Ramos (cell line): ENCODE data around the gene SLC9A9.

Experiments used
- in situ Hi-C: fragments of 300-500 bp; cut with MboI; formaldehyde crosslinking; loops from one replicate; pipeline ENCODE4 v1.14.3; 2022; ENCODE audit warnings: low sequenced_read_pairs; ENCODE audit not compliant: unreplicated experiment

The SLC9A9 gene

GRCh38 chr3:143654906-143655305 lies 193.4 kb downstream of the SLC9A9 start:
- in situ Hi-C loops: no loop called here

GRCh38 chr3:143653935-143654334 lies 194.3 kb downstream of the SLC9A9 start:
- in situ Hi-C loops: no loop called here

- in situ Hi-C loops: no loop called here
Observed at GRCh38 chr3:143653493-143653892, 194.8 kb downstream of the SLC9A9 start.

GRCh38 chr3:143652118-143652517 lies 196.2 kb downstream of the SLC9A9 start:
- in situ Hi-C loops: no loop called here

DNA sequence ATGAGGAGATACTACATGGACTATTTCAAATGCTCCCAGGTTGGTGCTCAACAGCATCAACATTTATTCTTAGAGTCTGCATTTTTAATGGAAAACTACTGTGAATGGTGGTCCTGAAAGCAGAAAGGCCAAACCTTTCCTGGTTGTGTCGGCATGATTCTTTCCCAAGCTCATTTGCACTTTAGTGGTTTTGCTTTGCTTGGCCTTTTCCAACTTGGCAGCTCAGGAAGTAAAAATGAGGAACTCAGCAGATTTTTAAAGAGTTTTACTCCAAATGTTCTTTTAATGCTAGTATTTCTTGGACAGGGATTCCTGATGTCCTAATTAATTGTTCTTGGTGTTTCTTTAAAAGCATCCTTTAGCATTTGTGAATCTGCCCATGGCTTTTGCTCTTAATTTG lies 197.4 kb downstream of the SLC9A9 start:
- in situ Hi-C loops: no loop called here

- in situ Hi-C loops: no loop called here
Observed at GRCh38 chr3:143650120-143650519, 198.1 kb downstream of the SLC9A9 start.

- in situ Hi-C loops: no loop called here
Observed at GRCh38 chr3:143648708-143649107, 199.6 kb downstream of the SLC9A9 start.

- in situ Hi-C loops: no loop called here
Observed at GRCh38 chr3:143648218-143648617, 200.1 kb downstream of the SLC9A9 start.

DNA sequence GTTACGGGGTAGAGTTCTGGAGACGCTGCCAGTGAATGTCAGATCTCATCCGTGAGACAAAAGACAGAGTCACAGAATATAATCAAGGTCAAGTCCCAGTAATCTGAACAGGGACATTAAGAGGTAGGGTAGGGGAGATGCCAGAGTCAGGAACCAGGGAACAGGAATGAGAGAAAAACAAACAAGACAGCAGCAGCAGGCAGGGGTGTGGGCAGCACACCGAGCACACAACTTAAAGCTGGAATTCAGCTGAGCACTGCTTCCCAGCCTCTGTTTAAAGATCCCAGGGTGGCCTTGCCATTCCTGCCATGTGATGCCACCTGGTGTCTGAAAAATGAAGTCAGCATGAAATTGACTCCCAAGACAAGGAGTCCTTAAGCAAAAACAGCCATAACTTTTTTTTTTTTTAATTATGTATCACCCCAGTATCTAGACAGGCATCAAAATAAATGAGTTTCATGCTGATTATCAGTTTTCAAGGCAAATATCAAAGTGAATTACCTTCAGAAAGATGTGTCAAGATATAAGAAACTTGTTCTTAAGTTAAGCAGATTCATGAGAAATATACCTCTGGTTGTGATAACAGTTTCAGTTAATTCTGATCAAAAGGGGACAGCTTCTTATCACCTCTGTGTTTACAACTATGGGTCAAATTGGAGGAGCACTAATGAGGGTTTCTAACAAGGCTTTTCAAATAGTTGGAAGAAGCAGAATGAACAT lies 203.7 kb downstream of the SLC9A9 start:
- in situ Hi-C loops: no loop called here

DNA sequence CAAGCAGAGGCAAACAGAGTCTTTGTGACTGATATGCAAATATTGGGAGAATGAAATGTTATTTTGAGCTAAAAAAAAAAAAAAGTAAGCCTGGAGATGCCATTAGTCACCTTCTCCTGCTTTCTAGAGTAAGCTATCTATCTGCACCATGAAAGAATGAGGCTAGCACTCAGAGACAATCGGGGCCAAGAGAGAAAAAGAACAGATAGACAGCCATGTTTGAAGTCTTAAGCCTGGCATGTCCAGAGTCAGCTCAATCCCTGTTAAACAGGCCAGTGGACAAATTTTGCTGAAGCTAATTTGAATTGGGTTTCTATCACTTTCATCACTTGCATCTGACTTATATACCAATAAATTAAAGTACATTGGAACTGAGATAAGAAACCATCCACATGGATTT lies 204.4 kb downstream of the SLC9A9 start:
- in situ Hi-C loops: no loop called here

DNA sequence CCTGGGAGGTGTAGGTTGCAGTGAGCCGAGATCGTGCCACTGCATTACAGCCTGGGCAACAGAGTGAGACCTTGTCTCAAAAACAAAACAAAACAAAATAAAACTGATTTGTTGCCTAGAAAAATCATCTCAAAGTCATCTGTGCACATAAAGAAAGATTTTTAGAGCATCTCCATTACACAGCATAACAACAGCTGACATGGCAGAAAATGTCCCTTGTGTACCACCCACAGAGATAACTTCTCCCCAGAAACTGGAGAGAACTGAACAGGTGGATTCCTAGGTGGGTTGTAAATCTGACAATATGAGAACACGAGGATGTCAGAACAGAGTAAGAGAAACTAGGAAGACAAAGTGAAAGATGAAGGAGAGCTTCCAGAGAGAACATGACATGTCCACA lies 207.5 kb downstream of the SLC9A9 start:
- in situ Hi-C loops: no loop called here

GRCh38 chr3:143637133-143637532 lies 211.1 kb downstream of the SLC9A9 start:
- in situ Hi-C loops: no loop called here

GRCh38 chr3:143634991-143635390 lies 213.3 kb downstream of the SLC9A9 start:
- in situ Hi-C loops: no loop called here

DNA sequence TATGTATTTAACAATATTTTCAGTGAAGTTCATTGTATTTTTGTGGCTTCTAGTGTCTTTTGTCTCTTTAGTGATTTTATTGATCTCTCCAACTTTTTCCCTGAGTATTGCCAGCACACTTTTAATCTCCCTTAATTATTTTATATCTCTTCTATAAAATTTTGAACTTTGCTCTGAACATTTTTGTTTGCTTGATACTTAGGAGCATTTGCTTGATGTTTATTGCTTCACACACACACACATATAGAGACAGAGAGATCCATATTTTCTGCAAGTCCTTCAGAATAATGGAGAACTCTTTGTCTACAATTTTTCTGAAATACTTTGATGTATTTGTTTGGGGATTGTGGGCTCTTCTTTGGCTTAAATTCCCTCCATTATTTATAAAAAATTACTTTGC lies 213.8 kb downstream of the SLC9A9 start:
- in situ Hi-C loops: no loop called here

DNA sequence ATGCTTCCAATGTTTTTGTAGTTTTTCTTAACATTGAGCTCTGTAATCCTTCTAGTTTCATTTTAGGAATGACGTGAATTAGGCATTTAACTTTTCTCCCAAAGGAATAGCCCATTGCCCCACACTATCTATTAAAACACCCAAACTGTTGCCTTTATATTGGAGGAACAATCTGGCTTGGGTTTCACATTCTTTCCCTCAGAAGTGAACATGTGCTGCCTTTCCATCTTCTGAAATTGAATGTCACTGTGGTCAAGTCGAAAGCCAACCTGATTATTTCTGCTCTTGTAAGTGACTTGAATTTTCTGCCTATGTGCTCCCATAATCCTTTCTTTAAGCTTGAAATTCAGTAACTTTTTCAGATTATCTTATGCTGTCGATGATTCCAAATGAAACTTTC lies 214.5 kb downstream of the SLC9A9 start:
- in situ Hi-C loops: no loop called here

DNA sequence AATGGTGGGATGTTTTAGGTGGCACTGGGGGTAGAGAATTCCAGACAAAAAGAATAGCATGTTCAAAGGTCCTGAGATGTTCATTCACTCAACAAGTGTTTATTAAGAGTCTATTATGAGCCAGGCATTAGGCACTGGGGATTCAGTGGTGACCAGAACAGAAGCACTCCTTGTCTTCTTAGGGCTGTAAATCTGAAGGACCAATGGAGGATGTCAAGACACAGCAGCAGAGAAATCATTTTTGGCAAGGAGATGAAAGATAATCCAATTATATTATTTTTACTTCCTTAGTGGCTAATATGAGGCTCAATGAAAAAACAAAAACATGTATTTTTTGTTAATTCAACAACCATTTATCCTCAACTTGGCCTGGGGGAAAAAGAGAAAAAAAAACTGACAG lies 218.5 kb downstream of the SLC9A9 start:
- in situ Hi-C loops: no loop called here

GRCh38 chr3:143628971-143629370 lies 219.3 kb downstream of the SLC9A9 start:
- in situ Hi-C loops: no loop called here

- in situ Hi-C loops: no loop called here
Observed at GRCh38 chr3:143627336-143627735, 220.9 kb downstream of the SLC9A9 start.

DNA sequence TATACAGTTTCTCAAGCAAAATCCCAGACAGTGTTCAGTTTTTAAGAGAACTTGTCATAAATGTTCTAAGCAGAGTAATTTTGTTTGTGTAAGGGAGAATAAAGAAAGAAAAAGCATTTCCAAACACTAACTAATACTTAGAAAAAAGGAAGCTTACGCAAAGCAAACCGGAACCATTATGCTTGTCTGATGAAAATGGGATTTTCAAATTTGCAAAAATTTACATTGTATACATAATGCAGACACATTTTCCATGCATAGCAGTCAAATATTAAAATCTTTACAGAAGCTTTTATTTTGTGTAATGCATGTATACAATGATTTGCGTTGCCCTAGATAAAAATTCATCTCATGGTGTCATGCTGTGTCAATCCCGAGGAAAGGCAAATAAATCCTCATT lies 229.0 kb downstream of the SLC9A9 start:
- in situ Hi-C loops: no loop called here

GRCh38 chr3:143617050-143617449 lies 231.2 kb downstream of the SLC9A9 start:
- in situ Hi-C loops: no loop called here

DNA sequence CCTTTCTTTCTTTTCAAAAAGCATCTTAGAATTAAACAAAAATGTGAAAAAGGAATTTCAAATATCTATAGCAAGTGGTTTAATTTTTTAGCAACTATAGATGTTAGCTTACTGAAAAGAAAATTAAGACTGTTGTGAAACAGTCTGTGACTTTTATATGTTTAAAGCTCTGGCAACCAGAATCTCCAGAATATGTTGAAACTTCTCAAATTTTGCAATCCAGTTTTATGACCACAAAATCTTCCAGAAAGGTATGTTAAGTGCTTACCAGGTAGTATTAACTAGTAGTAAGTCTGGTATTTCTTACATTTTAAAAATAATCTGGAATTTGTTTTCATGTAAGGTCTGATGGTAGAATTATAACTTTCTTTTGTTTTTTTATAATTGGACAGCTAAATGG lies 235.0 kb downstream of the SLC9A9 start:
- in situ Hi-C loops: no loop called here

GRCh38 chr3:143612541-143612940 lies 235.7 kb downstream of the SLC9A9 start:
- in situ Hi-C loops: no loop called here

DNA sequence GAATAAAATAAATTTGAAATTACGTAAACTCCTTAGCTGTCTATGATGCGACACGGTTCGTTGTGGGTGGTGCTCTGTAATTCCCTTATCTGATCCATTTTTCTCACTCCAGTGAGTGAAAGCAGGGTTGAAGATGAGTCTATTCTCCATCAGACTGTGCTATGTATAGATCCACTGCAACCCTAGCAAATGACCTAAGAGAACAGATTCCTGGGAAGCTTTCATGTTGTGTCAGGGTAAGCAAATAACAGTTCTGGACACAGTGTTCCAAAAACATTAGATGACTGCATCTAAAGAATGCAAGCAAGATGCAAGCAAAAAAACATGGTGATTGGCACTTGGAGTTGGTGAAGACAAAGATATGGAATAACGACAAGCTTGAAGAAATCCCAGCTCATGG lies 239.3 kb downstream of the SLC9A9 start:
- in situ Hi-C loops: no loop called here
